Liver (tissue), 3 donors: ENCODE data around the gene UGT1A8.
"Not testable (repeated sequence)": the region's sequence is repeated elsewhere in the genome, so short reads cannot be mapped to it uniquely, and the experiment has no call there.

Source experiments
- CTCF ChIP-seq: fragments of 150-350 bp; IDR thresholded peaks from 2 replicates; pipeline ENCODE4 v1.5.1; 2017; ENCODE audit warnings: improper control_type of control experiment, low read depth, low read length; ENCODE audit not compliant: missing input control
- HNF4G ChIP-seq: IDR thresholded peaks from 2 replicates; pipeline ENCODE4 v1.6.1; 2016; ENCODE audit warnings: antibody characterized with exemption
- JUND ChIP-seq, 2 donors: IDR thresholded peaks; 2 replicates each; pipeline ENCODE4 v1.6.1; 2016; ENCODE audit warnings: antibody characterized with exemption in 2 of 2
- REST ChIP-seq: IDR thresholded peaks from 2 replicates; pipeline ENCODE4 v1.6.1; 2016; ENCODE audit warnings: antibody characterized with exemption, mild to moderate bottlenecking
- RXRA ChIP-seq, 2 donors: IDR thresholded peaks; 2 replicates each; pipeline ENCODE4 v1.6.1; 2017 to 2018; ENCODE audit warnings: antibody characterized with exemption in 2 of 2, mild to moderate bottlenecking in 1 of 2
- SP1 ChIP-seq: IDR thresholded peaks from 2 replicates; pipeline ENCODE4 v1.6.1; 2018; ENCODE audit warnings: antibody characterized with exemption, mild to moderate bottlenecking
- TAF1 ChIP-seq: conservative IDR thresholded peaks from 2 replicates; pipeline ENCODE4 v1.6.1; 2016; ENCODE audit warnings: antibody characterized with exemption, mild to moderate bottlenecking
- ZBTB33 ChIP-seq: IDR thresholded peaks from 2 replicates; pipeline ENCODE4 v1.6.1; 2016; ENCODE audit warnings: antibody characterized with exemption
- donor health status: healthy.
- donor health status: healthy.

- TF ChIP-seq REST; RXRA (IDR thresholded peaks at IDR 0.05); ZBTB33; JUND (IDR thresholded peaks at IDR 0.05); CTCF; TAF1; SP1; HNF4G: not testable (repeated sequence)
Observed at GRCh38 chr2:233700842-233701241, 83.4 kb downstream of the UGT1A8 start.
